ENCODE measurements around the gene TAOK2.

DNA sequence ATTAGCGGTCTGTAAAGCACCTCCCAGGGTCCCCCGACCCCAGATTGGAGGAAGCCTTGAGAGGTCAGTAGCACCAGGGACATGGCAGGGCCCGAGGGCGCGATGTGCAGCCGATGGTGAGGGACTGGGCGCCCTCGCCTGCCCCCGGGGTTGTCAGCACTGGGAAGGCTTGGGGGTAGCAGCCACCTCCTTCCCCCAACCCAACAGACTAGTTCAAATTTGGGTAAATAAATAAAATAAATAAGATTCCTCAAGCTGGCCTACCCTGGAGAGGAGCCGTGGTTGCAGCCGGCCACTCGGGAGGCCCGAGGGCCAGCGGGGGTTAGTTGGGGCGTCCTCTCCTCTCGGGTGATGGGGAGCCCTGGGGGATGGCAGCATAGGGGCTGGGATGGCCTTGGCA lies 50.8 kb downstream of the TAOK2 start:
- TF ChIP-seq EZH2 (IDR thresholded peaks at IDR 0.05; ENCODE audit: insufficient read depth, poor library complexity, severe bottlenecking): no peak
- TF ChIP-seq EZH2phosphoT487 (IDR thresholded peaks at IDR 0.05; ENCODE audit: insufficient read depth, low read depth): no peak

Data from GM23248 (cell line).